Erythroblast (primary cell): Measurements from ENCODE around the gene C10orf90.

Experiments used
- GATA1 ChIP-seq: IDR thresholded peaks from 2 replicates; pipeline ENCODE4 v1.6.1; 2011; ENCODE audit warnings: low read depth, mild to moderate bottlenecking, control low read depth, low read length, moderate library complexity
- POLR2A ChIP-seq: IDR thresholded peaks from 2 replicates; pipeline ENCODE4 v1.6.1; 2011; ENCODE audit warnings: mild to moderate bottlenecking, low read length

- no peak for TF ChIP-seq POLR2A
- TF ChIP-seq GATA1, result no peak
Measured at GRCh38 chr10:126421756-126422256, 248.7 kb downstream of the C10orf90 start.
